ENCODE results near the gene SIM1.
A peak's percentile ranks its signal among the peaks of the same experiment; 100 is the strongest.

SIM1 gene

DNA sequence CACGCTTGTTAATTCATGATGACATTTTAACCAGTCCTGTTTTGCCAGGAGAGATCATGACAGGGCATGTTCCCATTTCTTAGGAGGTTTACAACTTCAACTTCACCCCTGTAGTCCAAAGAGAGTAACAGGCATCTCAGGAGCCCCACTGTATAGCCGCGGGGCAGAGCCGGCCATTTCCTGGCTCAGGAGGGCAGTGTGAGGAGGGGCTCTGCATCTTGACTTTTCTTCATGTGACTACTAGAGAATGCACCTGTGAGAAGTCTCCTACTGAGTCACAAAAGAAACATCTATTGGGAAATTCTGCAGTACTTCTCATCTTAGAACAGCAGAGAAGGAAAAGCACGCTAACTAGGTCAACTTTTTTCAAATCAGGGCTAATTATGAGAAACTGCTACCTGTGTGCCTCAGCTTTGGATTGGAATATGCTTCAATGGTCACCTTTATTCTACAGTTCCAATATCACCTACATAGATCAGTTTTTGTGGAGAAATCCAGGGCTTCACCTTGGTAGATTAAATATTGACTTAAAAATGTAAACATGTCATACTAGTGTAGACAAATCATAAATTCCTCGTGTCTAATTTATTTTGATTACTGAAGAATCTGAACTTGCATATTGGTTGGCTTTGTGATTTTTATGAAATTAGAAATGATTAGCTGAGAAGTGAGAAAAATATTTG is 28.6 kb upstream of the SIM1 start:
- Histone ChIP-seq H3K9me3 (ENCODE audit: insufficient read depth, low read depth, low read length) (no peaks in the 10 kb centered on the region), H3K4me1 (ENCODE audit: insufficient read depth, low read length, poor library complexity, severe bottlenecking) (peaks cover 6% of the 10 kb centered on the region), H3K27me3 (ENCODE audit: insufficient read depth, low read length, poor library complexity, severe bottlenecking) (no peaks in the 10 kb centered on the region), H2AFZ (ENCODE audit: low read length) (no peak overlapping the region), H3K9me2 (replicated peaks; ENCODE audit: low read depth, low read length) (0 out of 2 replicates have a peak, but pooled peaks cover 6% of the 10 kb centered on the region), H3K36me3 (ENCODE audit: insufficient read depth, low read length) (no peaks in the 10 kb centered on the region), H3K4me2 (ENCODE audit: low read depth, low read length, poor library complexity, severe bottlenecking) (no peak overlapping the region), H3K9ac (ENCODE audit: low read depth, low read length, poor library complexity, severe bottlenecking) (no peak overlapping the region), H3F3A (ENCODE audit: low read depth) (no peaks in the 10 kb centered on the region), H3K4me3 (ENCODE audit: low read length, poor library complexity, severe bottlenecking) (no peak overlapping the region), H4K20me1 (ENCODE audit: insufficient read depth, low read length, poor library complexity, severe bottlenecking) (no peaks in the 10 kb centered on the region), H3K79me2 (ENCODE audit: insufficient read depth, low read length) (no peaks in the 10 kb centered on the region)
- TF ChIP-seq, protein P1, sequence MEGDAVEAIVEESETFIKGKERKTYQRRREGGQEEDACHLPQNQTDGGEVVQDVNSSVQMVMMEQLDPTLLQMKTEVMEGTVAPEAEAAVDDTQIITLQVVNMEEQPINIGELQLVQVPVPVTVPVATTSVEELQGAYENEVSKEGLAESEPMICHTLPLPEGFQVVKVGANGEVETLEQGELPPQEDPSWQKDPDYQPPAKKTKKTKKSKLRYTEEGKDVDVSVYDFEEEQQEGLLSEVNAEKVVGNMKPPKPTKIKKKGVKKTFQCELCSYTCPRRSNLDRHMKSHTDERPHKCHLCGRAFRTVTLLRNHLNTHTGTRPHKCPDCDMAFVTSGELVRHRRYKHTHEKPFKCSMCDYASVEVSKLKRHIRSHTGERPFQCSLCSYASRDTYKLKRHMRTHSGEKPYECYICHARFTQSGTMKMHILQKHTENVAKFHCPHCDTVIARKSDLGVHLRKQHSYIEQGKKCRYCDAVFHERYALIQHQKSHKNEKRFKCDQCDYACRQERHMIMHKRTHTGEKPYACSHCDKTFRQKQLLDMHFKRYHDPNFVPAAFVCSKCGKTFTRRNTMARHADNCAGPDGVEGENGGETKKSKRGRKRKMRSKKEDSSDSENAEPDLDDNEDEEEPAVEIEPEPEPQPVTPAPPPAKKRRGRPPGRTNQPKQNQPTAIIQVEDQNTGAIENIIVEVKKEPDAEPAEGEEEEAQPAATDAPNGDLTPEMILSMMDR (conservative IDR thresholded peaks at IDR 0.05; ENCODE audit: low read length) = no peak
- no peak for TF ChIP-seq EZH2phosphoT487 (IDR thresholded peaks at IDR 0.05; ENCODE audit: borderline replicate concordance)

DNA sequence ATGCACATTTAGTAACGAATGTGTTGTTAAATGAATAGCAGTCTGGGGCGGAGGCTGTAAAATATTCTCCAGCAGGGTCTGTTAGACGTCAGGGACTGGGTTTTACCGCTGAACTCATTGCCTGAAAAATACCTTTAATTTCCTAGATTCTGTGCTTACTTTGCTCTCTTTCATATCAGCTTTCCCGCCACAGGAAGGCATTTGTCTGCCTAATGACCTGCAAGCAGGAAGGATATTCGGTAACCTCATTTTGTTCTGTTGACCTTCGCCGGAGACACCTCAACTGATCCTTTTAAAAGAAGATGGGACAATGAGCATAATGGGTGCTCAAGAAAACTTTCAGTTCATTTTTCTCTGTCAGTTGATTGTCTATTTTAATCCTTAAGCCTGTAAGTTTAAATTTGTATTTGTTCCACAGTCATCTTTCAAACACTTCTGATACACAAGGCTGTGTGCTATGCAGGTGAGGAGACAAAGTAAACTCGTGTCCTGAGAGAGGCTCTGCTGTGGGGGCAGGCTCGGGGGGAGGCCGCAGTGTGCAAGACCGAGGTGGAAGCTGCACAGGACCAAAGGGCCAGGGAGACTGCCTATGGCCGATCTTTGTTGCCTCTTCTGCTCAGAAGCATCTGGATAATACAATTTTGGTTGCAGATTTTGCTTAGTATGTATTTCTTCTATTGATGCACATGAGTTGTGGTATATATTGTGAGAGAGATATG is 27.4 kb upstream of the SIM1 start:
- Histone ChIP-seq H3K27me3 (ENCODE audit: insufficient read depth, low read length, poor library complexity, severe bottlenecking) (no peaks in the 10 kb centered on the region), H3K36me3 (ENCODE audit: insufficient read depth, low read length) (no peaks in the 10 kb centered on the region), H2AFZ (ENCODE audit: low read length) (peak overlapping the region; percentile 37; the same call in 1 of the 2 replicates), H4K20me1 (ENCODE audit: insufficient read depth, low read length, poor library complexity, severe bottlenecking) (no peaks in the 10 kb centered on the region), H3K9me2 (replicated peaks; ENCODE audit: low read depth, low read length) (0 out of 2 replicates have a peak, but pooled peaks cover 6% of the 10 kb centered on the region), H3K4me1 (ENCODE audit: insufficient read depth, low read length, poor library complexity, severe bottlenecking) (peaks cover 6% of the 10 kb centered on the region), H3K9me3 (ENCODE audit: insufficient read depth, low read depth, low read length) (no peaks in the 10 kb centered on the region), H3K4me2 (ENCODE audit: low read depth, low read length, poor library complexity, severe bottlenecking) (peak overlapping the region; percentile 30), H3K4me3 (ENCODE audit: low read length, poor library complexity, severe bottlenecking) (no peak overlapping the region), H3K79me2 (ENCODE audit: insufficient read depth, low read length) (no peaks in the 10 kb centered on the region), H3F3A (ENCODE audit: low read depth) (no peaks in the 10 kb centered on the region), H3K9ac (ENCODE audit: low read depth, low read length, poor library complexity, severe bottlenecking) (no peak overlapping the region)
- TF ChIP-seq, protein P1 (conservative IDR thresholded peaks at IDR 0.05; ENCODE audit: low read length) = no peak

DNA sequence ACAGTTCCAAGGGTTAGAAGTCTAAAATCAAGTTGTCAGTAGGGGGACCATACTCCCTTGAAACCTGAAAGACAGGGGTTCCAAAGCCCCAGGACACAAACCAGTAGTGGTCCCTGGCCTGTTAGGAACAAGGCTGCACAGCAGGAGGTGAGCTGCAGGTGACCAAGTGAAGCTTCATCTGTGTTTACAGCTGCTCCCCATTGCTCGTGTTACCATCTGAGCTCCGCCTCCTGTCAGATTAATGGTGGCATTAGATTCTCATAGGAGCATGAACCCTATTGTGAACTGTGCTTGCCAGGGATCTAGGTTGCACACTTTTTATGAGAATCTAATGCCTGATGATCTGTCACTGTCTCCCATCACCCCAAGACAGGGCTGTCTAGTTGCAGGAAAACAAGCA is 25.3 kb upstream of the SIM1 start:
- Histone ChIP-seq H3K36me3 (ENCODE audit: insufficient read depth, low read length) (no peaks in the 10 kb centered on the region), H3K27me3 (ENCODE audit: insufficient read depth, low read length, poor library complexity, severe bottlenecking) (no peaks in the 10 kb centered on the region), H3K9me2 (replicated peaks; ENCODE audit: low read depth, low read length) (0 out of 2 replicates have a peak, but pooled peaks cover 6% of the 10 kb centered on the region), H3K9ac (ENCODE audit: low read depth, low read length, poor library complexity, severe bottlenecking) (no peak overlapping the region), H3F3A (ENCODE audit: low read depth) (no peaks in the 10 kb centered on the region), H3K4me3 (ENCODE audit: low read length, poor library complexity, severe bottlenecking) (no peak overlapping the region), H3K4me2 (ENCODE audit: low read depth, low read length, poor library complexity, severe bottlenecking) (no peak overlapping the region), H4K20me1 (ENCODE audit: insufficient read depth, low read length, poor library complexity, severe bottlenecking) (no peaks in the 10 kb centered on the region), H3K4me1 (ENCODE audit: insufficient read depth, low read length, poor library complexity, severe bottlenecking) (peaks cover 6% of the 10 kb centered on the region), H3K9me3 (ENCODE audit: insufficient read depth, low read depth, low read length) (no peaks in the 10 kb centered on the region), H2AFZ (ENCODE audit: low read length) (no peak overlapping the region), H3K79me2 (ENCODE audit: insufficient read depth, low read length) (no peaks in the 10 kb centered on the region)
- TF ChIP-seq EZH2phosphoT487 (IDR thresholded peaks at IDR 0.05; ENCODE audit: borderline replicate concordance) = no peak
- TF ChIP-seq, protein P1 (conservative IDR thresholded peaks at IDR 0.05; ENCODE audit: low read length) = no peak
